Measurements from ENCODE around the gene CACNG4. TPM values are rescaled to one million over a fixed set of nuclear protein-coding genes. Genes with fewer than 3 reads are reported as not detected.

CACNG4 gene
- total and polyA plus RNA-seq, 2 experiments from 2014 or later: 1.6 to 4.1 TPM

- no peak for DNase-seq (ENCODE audit: low spot score)
- Histone ChIP-seq H3K4me3 (no peak overlapping the region), H2AFZ (no peak overlapping the region), H3K27me3 (ENCODE audit: insufficient read depth) (no peaks in the 10 kb centered on the region), H3K4me1 (ENCODE audit: insufficient read depth) (peaks cover 18% of the 10 kb centered on the region), H3K36me3 (ENCODE audit: insufficient read depth) (no peaks in the 10 kb centered on the region), H3K79me2 (replicated peaks; ENCODE audit: insufficient read depth) (no peaks in the 10 kb centered on the region), H3K9me2 (ENCODE audit: insufficient read depth) (0 out of 2 replicates have a peak, but pooled peaks cover 10% of the 10 kb centered on the region), H4K20me1 (replicated peaks; ENCODE audit: insufficient read depth) (no peaks in the 10 kb centered on the region), H3K4me2 (no peak overlapping the region), H3K27ac (ENCODE audit: low read depth) (no peak overlapping the region), H3F3A (replicated peaks; ENCODE audit: low read depth) (no peaks in the 10 kb centered on the region)
- Mint-ChIP-seq H3K27ac (no peak overlapping the region), H3K4me1 (peaks cover 31% of the 10 kb centered on the region), H3K36me3 (ENCODE audit: low read depth) (peaks cover 4% of the 10 kb centered on the region; the same call in 2 of the 3 replicates), H3K4me3 (no peak overlapping the region), H3K27me3 (ENCODE audit: insufficient read depth, low read depth, poor library complexity) (peaks cover 4% of the 10 kb centered on the region), H3K9me3 (peaks cover 12% of the 10 kb centered on the region)
- TF ChIP-seq ETS1 (IDR thresholded peaks at IDR 0.05) (no peak), NANOG (IDR thresholded peaks at IDR 0.05; ENCODE audit: borderline replicate concordance) (no peak), CREB1 (CRISPR knock-in tag; IDR thresholded peaks at IDR 0.05; ENCODE audit: low read depth) (no peak), CTCF (conservative IDR thresholded peaks at IDR 0.05; ENCODE audit: low read depth in 2 of 2) (no peak), REST (IDR thresholded peaks at IDR 0.05; ENCODE audit: unreplicated experiment) (no peak), STAT1 (IDR thresholded peaks at IDR 0.05; ENCODE audit: unreplicated experiment) (no peak), ZNF462 (CRISPR knock-in tag; IDR thresholded peaks at IDR 0.05) (no peak), EZH2phosphoT487 (IDR thresholded peaks at IDR 0.05; ENCODE audit: unreplicated experiment) (no peak), EZH2 (IDR thresholded peaks at IDR 0.05; ENCODE audit: low read depth, unreplicated experiment) (no peak)
- ATAC-seq: no peak
These were observed 9.9 kb upstream of the CACNG4 start for GRCh38 chr17:66954632-66955031.

All from GM23338 (cell line).